Measurements from ENCODE around the gene NTM.
"Not testable (repeated sequence)": the region's sequence is repeated elsewhere in the genome, so short reads cannot be mapped to it uniquely, and the experiment has no call there.

The NTM gene

DNA sequence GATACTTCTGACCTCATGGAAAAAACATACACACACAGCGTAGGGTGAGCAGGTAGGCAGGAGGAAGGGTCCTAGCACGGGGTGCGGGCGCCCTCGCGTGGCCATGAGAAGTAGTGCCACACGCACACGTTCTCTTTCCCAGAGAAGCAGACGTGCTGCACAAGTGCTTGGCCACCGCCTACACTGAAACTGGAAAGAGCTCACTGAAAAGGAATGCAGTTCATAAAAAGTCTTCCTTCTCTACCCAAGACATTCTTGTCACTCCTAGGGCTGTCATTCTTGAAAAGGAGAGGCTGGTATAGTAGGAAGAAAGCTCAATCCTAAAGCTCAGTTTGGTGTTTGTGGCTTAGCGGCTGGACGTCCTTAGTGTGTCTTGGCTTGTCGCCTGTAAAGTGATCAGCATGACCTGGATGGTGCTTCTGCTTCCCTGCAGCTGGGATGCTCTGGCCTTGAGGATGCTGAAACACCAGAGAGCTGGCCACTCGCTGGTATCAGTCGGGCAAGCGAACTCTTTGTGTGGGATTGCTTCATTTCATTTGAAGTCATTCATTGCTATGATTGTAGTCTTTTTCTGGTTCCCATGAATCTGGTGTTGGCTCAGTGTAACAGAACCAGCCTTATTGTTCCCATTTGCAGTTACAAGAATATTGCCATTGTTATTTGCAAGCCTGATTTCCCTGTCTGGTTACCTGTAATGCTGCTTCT lies 303.8 kb downstream of the NTM start:
- DNase-seq: peak in 1 of 2 experiments; percentile 5

DNA sequence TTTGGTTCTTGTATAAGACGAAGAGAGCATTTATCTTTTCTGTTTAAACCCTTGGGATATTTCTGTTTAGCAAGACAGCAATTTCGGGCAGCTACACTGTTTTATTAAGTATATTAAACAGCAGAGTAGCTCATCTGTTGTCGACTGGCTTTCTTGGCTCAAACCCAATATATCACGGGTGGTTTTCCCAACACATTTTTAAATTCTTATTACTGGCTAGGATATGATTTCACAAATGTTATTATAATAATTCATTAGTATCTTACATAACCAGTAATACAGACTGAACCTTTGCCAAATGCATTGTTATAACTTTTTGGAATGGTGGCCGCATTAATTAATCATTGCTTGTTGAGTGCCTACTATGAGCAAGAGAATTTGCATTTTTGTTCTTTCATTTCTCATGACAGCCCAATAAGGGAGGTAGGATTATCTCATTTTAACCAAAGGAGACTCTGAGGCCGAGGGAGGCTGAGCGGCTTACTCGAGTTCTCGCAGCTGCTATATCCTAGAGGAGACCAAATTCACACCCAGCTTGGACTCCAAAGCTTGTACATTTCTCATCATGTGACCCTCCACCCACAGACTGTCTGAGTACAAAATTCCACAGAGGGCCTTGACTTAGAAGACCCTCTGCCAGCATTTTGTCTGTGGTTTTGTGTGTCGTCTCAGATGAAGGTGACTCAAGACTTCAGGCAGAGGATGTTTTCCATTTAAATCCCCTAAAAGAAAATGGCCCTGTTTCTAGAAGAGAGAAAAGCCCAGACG lies 304.9 kb downstream of the NTM start:
- no peak for DNase-seq

DNA sequence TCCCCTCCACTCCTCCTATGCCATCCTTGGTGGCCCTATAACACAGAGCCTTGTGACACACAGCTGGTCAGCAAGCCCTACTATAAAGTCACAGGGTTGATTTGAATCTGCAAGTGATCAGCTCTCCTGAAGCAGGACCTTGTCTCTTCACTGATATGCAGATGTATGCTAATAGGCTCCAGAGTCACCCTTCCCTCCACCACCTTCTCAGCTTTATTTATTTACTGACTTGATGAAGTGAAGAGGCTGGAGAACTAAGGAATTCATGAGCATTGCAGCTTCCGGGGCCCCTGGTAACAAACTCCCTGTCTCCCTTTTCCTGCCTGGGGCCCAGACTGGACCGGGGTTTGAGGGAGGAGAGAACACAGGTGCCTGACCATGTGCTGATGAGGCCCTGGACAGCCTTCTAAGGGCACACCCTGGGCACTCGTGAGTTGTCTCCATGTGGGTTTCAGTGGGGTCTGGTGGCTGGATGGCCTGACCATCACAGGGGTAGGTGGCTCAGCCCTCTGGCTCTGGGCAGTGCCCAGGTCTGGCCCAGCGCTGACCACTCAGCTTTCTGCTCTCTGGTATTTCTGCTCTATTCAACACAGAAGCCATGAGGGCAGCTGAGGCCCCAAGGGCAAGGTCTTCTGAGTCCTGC lies 307.5 kb downstream of the NTM start:
- no peak for DNase-seq

DNA sequence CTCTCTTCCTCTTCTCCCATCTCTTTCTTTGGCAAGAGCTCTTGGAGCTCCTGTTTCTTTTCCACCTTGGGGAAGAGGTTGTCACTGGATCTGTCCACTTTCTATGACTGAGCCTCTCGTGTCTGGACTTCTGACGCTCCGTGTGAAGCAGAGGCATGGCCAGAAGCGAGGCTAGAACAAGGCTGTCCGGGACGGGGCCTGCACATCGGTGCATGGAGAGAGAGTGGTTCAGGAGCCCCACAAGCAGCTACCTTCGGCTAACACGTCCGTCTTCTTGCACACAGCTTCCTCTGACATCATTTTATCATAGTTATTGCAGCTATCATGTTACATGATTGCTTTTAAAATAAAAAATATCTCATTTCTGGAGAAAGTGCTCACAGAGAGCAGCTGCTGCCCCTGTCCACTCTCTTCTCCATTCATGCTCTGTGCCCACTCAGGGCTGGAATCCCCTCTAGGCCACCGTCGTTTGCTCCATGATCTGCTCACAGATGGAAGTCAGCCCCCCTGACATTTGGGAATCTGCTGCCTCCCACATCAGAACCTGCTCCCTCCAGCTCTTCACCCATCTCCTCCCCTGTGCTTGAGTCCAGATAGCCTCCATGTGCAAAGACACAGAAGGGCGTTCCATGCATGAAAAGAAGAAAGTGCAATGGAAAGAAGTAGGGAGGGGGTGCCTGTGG lies 308.4 kb downstream of the NTM start:
- DNase-seq: no peak

DNA sequence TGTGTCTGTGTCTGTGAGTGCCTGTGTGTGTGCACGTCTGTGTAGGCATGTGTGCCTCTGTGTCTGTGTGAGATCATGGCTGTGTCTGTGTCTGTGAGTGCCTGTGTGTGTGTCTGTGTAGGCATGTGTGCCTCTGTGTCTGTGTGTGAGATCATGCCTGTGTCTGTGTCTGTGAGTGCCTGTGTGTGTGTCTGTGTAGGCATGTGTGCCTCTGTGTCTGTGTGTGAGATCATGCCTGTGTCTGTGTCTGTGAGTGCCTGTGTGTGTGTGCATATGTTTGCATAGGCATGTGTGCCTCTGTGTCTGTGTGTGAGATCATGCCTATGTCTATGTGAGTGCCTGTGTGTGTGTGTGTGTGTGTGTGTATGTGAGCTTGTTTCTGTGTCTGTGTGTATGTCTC lies 310.0 kb downstream of the NTM start:
- not testable (repeated sequence) for DNase-seq

DNA sequence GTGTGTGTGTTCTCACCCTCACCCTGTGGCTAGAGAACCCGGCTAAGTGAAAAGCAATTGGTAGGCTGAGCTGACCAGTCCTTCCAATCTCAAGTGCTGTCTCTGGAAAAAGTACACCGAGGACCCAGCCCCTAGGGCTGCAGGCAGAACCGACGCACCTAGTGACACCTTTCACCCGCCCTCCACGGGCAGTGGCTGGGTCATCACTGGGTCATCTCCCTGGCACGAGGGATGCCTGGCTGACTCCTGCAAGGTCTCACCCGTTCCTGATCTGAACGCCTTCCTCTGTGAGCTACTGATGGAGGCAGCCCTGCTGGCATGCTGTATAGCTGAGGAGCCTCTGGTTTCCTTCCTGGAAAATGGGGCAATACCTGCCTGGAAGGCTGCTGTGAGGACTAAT lies 311.5 kb downstream of the NTM start:
- DNase-seq: no peak

DNA sequence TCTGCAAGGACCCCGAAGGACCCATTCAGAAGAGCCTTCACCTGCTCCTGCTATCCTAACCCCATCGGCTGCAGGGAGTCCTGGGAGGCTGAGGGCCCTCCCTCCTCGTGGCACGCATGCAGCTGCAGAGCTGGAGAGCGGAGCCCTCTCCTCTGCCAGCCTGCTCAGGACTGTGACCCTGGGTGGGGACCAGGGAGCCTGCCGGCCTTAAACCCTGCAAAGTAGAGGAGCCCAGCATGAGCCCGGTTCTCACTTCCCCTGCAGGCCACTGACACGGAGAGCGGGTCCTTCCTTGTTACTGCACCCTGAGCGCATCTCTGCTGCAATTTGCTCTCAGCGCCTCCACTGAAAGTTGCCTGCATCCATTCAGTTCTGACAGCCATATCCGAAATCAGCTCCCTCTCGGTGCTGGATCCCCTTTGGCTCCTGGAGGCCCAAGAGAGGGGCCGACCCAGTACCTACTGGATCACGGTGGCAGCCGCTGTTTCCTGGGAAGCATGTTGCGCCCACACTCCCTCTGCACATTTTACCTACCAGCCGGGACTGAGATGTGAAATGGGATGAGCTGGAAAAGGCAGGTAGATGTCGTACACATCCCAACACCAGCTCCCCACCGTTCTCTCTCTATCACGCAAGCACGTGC lies 312.1 kb downstream of the NTM start:
- DNase-seq: no peak

DNA sequence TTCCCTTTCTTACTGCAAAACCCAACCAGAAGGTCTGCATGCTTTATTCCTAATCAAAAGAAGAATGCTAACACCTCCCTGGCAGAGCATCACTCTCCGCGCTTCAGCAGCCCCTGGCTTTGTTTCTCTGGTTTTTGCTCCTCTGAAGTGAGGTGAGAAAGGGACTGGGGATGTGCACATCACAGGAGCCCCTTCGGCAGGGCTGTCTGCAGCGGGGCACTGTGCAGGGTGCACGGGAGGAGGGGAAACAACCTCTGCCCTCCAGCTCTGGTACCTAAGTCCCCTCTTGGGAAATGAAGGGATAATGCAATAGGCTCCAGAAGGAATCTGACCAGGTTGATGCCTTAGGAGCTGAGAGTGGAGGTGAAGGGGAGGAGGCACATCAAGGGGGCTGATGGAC lies 312.7 kb downstream of the NTM start:
- DNase-seq: no peak

DNA sequence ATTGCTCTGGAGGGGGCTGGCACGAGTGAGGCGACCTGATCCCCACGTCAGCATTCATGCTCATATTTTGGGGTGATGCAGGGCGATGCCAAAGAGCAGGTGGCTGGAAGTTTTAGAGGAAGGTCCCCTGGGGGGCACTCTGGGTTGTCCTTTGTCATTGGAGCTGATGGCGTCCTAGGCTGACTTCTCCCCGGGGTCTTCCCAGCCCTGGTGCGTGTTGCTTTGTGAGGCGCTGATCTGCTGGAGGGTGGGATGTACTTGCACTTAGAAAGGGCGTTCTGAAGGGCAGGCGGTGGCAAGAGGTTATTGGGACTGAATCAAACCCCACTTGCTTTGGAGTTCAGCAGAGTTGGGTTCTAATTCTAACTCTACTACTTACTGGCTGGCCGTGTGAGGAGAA lies 313.3 kb downstream of the NTM start:
- DNase-seq: no peak

DNA sequence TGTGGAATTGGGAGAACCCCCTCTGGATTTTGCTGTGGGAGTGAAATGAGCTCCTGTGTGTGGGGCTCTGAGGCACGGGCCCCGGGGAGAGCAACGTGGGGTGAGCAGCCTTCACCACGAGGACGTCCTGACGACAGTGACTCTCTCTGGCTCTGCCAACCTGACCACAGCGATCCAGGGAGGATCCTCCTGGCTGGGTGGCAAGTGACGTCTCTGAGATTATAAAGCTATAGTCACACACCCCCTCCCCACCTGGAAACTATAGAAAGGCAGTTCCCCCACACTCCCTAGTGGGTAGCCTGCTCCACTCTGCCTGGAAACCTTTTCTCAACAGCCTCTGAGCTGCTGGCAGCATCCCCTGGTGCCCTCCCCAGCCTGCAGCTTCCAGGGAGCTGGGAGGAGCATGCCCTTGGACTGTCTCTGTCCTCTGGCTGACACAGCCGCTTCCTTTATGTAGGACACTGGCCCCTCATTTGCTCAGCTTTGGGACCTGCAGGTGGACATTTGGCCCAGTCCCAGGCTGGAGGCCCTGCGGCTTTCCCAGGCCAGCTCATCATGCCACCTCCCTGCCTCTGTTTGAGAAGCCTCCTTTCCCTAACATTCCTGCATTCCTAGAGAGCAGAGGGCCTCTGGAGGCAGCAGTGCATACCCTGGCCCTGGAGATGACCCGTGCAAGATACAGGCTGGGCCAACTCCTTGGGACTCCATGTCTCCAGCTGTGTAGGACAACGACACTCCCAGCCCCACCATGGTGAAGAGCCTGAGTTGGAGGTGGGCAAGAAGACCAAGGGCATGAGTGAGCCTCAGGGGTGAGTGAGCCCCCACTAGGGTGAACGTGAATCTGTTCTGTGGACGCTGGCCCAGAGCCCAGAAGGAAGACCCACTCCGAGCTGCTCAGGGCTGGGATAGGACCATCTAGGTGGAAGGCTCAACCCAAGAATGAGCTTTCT lies 314.0 kb downstream of the NTM start:
- no peak for DNase-seq

DNA sequence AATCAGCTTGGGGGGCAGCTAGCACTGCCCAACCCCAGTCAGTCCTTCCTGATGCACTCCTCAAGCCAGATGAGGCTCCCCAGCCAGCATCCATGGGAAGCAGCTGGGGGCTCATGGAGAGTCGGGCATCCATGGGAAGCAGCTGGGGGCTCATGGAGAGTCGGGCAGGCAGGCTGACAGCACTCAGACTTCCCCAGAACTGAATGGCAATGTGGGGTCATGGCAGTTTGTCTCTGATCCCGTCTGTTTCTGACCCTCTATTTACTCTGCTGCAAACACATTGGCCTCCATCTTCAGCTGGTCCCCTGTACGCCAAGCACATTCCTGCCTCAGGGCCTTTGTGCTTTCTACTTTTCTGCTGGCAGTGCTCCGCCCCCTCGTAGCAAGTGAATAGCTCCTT lies 314.8 kb downstream of the NTM start:
- DNase-seq: no peak

DNA sequence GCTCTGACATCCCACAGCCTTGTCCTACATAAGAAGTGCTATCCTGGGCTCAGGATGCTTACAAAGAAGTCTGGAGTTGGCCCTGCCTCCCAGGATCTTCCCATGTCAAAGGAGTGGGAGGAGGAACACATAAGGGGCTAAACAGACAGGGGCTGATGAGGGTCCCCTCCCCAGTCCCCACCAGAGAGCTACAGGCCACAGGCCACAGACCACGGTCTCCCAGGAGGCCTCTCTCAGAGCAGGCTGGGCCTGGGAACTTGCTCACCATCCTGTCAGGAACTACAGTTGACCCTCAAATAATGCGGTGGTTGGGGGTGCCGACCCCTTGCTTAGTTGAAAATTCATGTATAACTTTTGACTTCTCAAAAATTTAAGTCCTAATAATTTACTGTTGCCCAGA lies 315.5 kb downstream of the NTM start:
- no peak for DNase-seq

DNA sequence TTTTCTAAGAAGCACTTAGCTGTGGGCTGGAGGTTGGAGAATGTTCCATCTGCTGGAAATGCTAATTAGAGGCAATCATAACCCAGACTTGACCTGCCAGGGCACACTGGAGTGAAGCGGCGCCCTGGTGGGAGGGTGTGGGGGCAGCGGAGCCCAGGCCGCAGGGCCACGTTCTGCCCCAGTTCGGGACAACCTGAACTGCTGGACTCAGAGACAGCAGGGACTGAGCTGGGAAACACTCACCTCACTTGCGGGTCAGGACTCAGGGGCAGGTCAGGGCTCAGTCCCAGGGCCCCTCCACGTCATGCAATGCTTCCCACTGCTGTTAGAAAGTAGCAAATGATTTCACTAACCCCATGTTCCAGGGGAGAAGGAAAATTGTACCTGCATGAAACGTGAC lies 316.4 kb downstream of the NTM start:
- no peak for DNase-seq

DNA sequence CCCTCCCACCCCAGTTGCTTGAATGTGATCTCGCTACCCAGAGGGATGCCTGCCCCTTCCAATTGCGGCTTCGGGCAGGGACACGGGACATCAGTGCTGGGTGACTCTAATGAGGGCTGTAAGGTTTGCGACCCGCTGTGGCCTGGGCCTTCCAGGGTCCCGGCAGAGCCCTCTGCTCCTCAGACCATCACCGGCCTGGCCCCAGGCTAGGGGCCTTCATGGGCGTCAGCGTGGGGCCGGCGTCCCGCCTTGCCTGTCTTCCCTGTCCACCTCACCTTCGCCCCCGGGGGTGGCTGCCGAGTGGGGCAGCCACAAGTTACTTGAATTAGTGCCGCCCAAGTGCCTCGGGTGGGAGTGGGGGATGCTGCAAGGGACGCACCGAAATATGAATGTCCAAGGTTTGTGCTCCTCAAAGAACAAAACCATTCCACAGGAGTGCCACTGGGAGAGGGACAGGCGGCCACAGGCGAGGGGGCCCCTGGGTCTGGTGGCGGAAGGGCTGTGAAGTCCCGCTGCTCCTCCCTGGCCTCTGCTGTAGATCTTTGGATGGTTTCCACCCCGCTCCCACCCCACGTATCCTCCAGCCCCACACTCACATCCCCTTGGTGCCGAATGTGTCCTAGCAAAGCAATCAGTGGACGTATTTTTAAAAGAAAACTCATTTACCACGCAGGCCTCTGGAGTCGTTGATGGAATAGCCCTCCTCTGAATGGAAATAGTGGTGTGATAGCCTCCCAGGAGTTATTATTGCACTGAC lies 317.1 kb downstream of the NTM start:
- no peak for DNase-seq

DNA sequence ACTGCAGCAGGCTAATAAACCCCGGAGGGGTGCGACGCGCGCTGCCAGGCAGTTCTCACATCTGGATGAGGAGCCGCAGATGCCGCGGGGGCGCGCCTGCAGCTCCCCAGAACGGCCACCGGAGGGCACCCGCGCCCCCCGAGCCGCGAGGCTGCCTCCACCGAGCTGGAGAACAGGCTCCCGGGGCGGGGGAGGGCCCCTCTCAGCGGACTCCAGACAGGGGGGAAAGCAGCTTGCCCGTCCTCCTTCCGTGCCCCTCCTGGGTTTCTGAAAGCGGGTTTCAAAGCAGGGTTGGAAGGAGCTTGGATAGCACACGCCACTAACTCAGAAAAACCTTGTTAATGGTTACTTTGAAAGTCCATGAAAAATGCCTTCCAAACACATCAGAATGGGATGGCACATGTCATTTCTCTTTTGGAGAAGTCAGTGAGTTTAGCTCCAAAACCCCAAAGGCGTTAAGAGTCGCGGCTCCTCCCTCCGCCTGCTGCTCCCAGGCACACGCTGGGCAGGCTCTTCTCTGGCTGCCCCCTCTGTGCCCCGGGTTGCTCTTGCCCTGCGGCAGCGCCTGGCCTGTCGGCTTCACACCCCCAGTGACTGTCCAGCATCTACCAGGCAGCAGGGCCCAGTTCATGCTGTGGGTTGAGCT lies 317.8 kb downstream of the NTM start:
- no peak for DNase-seq

DNA sequence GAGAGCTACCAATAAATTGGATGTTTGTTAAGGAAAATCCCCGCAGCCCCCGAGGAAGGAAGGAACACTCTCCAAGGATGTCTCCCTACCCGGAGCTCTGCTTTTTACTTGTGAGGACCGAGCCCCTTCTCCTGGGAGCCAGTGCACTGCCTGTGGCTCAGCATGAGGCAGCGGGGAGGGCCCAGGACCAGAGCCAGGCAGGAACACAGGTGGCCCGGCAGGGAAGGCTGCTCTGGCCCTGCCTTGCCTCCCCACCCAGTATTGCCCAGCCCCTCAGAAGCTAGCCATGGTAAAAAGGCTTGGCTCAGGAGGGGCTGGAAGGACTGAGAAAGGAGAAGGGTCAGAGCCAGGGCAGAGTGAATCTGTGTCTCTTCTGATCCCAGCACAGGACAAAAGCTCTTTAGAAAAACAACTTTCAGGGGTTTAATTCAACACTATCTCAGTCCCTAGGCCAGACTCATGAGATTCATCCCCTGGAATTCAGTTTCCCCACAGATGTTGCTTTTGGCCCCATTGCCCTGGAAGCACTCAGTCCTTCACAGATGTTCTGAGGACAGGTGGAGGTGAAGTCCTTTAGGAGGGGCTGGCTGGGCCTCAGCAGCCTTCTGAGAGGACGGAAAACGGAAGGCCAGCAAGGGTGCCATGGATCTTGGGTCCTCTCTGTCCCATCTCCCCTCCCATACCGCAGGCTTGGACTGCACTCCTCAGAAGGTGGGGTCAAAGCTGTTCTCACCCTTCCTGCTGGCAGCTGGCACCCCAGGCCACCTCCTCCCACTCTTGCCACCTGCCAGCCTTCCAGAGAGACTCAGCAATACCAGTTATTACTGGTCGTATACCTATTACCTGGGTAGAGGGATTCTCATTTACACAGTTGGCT lies 318.9 kb downstream of the NTM start:
- no peak for DNase-seq

DNA sequence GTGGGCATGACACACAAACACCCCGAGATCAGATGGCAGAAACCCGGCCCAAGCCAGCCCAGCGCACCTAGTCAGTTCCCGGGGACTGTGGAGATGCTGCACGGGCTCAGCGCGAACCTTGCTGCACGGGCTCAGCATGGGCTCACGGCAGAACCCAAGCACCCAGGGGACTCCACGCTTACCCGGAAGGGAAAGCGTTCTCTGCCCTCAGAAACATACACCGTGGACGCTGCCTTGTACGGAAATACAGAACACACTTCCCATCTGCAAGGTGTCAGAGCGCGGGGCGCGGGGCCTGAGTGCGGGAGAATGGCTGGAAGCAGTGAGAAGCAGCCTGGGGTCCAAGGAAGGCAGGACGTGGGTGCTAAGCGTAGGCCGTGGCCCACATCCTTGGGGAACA lies 319.9 kb downstream of the NTM start:
- DNase-seq: no peak

DNA sequence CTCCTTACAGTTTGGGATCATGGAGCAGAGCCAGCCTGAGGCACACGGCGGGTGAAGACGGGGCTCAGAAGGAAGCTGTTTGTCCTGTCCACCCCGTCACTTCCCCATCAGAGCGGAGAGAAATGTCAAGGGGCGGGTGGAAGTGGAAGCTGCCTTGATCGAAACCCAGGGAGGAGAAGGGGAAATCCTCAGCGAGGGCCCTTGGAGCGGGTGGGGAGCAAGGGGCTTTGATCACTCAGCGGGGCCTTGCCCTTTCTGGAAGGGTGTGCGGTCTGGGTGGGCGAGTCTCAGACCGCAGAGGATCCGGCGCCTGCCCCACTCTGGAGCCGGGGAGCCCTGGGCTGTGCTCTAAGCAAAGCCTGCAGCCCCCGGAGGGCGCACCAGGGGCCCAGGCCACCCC lies 320.4 kb downstream of the NTM start:
- no peak for DNase-seq

Data from AML-193 (cell line).